Measurements from ENCODE around the gene IPMK.
"Not testable (repeated sequence)": the region's sequence is repeated elsewhere in the genome, so short reads cannot be mapped to it uniquely, and the experiment has no call there.

Gene IPMK

GRCh38 chr10:58171146-58171545, 96.5 kb downstream of the IPMK start:
- H3K27me3 ChIP-seq (replicated peaks; ENCODE audit: control insufficient read depth, insufficient read depth, low read length, poor library complexity, severe bottlenecking), result no peaks in the 10 kb centered on the region

GRCh38 chr10:58164517-58164916, 103.2 kb downstream of the IPMK start:
- no peak for DNase-seq
- H3K4me3 ChIP-seq (ENCODE audit: insufficient read depth, low read depth, low read length, poor library complexity, severe bottlenecking), result no peak overlapping the region
- H3K27ac ChIP-seq (ENCODE audit: insufficient read depth, low read length, poor library complexity, severe bottlenecking), result no peak overlapping the region
- no peaks in the 10 kb centered on the region for H3K4me1 ChIP-seq (ENCODE audit: control insufficient read depth, insufficient read depth, low read length, poor library complexity, severe bottlenecking)
- no peaks in the 10 kb centered on the region for H3K9me3 ChIP-seq (ENCODE audit: control insufficient read depth, low read length)
- H3K27me3 ChIP-seq (replicated peaks; ENCODE audit: control insufficient read depth, insufficient read depth, low read length, poor library complexity, severe bottlenecking), result no peaks in the 10 kb centered on the region
- no peaks in the 10 kb centered on the region for H3K36me3 ChIP-seq (ENCODE audit: control insufficient read depth, insufficient read depth, low read length)

More at GRCh38 chr10:58171146-58171545, 96.5 kb downstream of the IPMK start:
- H3K4me3 ChIP-seq (ENCODE audit: insufficient read depth, low read depth, low read length, poor library complexity, severe bottlenecking), result no peak overlapping the region
- no peak overlapping the region for H3K27ac ChIP-seq (ENCODE audit: insufficient read depth, low read length, poor library complexity, severe bottlenecking)
- H3K36me3 ChIP-seq (ENCODE audit: control insufficient read depth, insufficient read depth, low read length), result no peaks in the 10 kb centered on the region
- no peaks in the 10 kb centered on the region for H3K4me1 ChIP-seq (ENCODE audit: control insufficient read depth, insufficient read depth, low read length, poor library complexity, severe bottlenecking)
- DNase-seq, result no peak
- H3K9me3 ChIP-seq (ENCODE audit: control insufficient read depth, low read length), result no peaks in the 10 kb centered on the region

GRCh38 chr10:58158806-58159205, 108.9 kb downstream of the IPMK start:
- no peaks in the 10 kb centered on the region for H3K36me3 ChIP-seq (ENCODE audit: control insufficient read depth, insufficient read depth, low read length)
- H3K4me1 ChIP-seq (ENCODE audit: control insufficient read depth, insufficient read depth, low read length, poor library complexity, severe bottlenecking), result no peaks in the 10 kb centered on the region
- no peak for DNase-seq
- H3K9me3 ChIP-seq (ENCODE audit: control insufficient read depth, low read length), result no peaks in the 10 kb centered on the region
- H3K27ac ChIP-seq (ENCODE audit: insufficient read depth, low read length, poor library complexity, severe bottlenecking), result no peak overlapping the region
- H3K27me3 ChIP-seq (replicated peaks; ENCODE audit: control insufficient read depth, insufficient read depth, low read length, poor library complexity, severe bottlenecking), result no peaks in the 10 kb centered on the region
- H3K4me3 ChIP-seq (ENCODE audit: insufficient read depth, low read depth, low read length, poor library complexity, severe bottlenecking), result no peak overlapping the region

GRCh38 chr10:58157076-58157766, 110.5 kb downstream of the IPMK start:
- Histone ChIP-seq H3K36me3 (ENCODE audit: control insufficient read depth, insufficient read depth, low read length) (no peaks in the 10 kb centered on the region), H3K4me3 (ENCODE audit: insufficient read depth, low read depth, low read length, poor library complexity, severe bottlenecking) (no peak overlapping the region), H3K27ac (ENCODE audit: insufficient read depth, low read length, poor library complexity, severe bottlenecking) (no peak overlapping the region), H3K27me3 (replicated peaks; ENCODE audit: control insufficient read depth, insufficient read depth, low read length, poor library complexity, severe bottlenecking) (no peaks in the 10 kb centered on the region), H3K9me3 (ENCODE audit: control insufficient read depth, low read length) (no peaks in the 10 kb centered on the region), H3K4me1 (ENCODE audit: control insufficient read depth, insufficient read depth, low read length, poor library complexity, severe bottlenecking) (no peaks in the 10 kb centered on the region)
- no peak for DNase-seq

GRCh38 chr10:58155941-58156340, 111.8 kb downstream of the IPMK start:
- not testable (repeated sequence) for H3K9me3 ChIP-seq (ENCODE audit: control insufficient read depth, low read length); H3K27me3 ChIP-seq (replicated peaks; ENCODE audit: control insufficient read depth, insufficient read depth, low read length, poor library complexity, severe bottlenecking); H3K27ac ChIP-seq (ENCODE audit: insufficient read depth, low read length, poor library complexity, severe bottlenecking); H3K4me1 ChIP-seq (ENCODE audit: control insufficient read depth, insufficient read depth, low read length, poor library complexity, severe bottlenecking); DNase-seq; H3K36me3 ChIP-seq (ENCODE audit: control insufficient read depth, insufficient read depth, low read length); H3K4me3 ChIP-seq (ENCODE audit: insufficient read depth, low read depth, low read length, poor library complexity, severe bottlenecking)

GRCh38 chr10:58153751-58154150, 113.9 kb downstream of the IPMK start:
- DNase-seq, result no peak
- no peaks in the 10 kb centered on the region for H3K36me3 ChIP-seq (ENCODE audit: control insufficient read depth, insufficient read depth, low read length)

GRCh38 chr10:58152673-58153263, 114.9 kb downstream of the IPMK start:
- Histone ChIP-seq H3K27ac (ENCODE audit: insufficient read depth, low read length, poor library complexity, severe bottlenecking) (no peak overlapping the region), H3K4me1 (ENCODE audit: control insufficient read depth, insufficient read depth, low read length, poor library complexity, severe bottlenecking) (no peaks in the 10 kb centered on the region), H3K36me3 (ENCODE audit: control insufficient read depth, insufficient read depth, low read length) (no peaks in the 10 kb centered on the region), H3K9me3 (ENCODE audit: control insufficient read depth, low read length) (no peaks in the 10 kb centered on the region), H3K4me3 (ENCODE audit: insufficient read depth, low read depth, low read length, poor library complexity, severe bottlenecking) (no peak overlapping the region), H3K27me3 (replicated peaks; ENCODE audit: control insufficient read depth, insufficient read depth, low read length, poor library complexity, severe bottlenecking) (no peaks in the 10 kb centered on the region)
- DNase-seq, result peak in 1 of 3 donors; percentile 2

More at GRCh38 chr10:58153751-58154150, 113.9 kb downstream of the IPMK start:
- Histone ChIP-seq H3K9me3 (ENCODE audit: control insufficient read depth, low read length) (no peaks in the 10 kb centered on the region), H3K4me3 (ENCODE audit: insufficient read depth, low read depth, low read length, poor library complexity, severe bottlenecking) (no peak overlapping the region), H3K4me1 (ENCODE audit: control insufficient read depth, insufficient read depth, low read length, poor library complexity, severe bottlenecking) (no peaks in the 10 kb centered on the region), H3K27ac (ENCODE audit: insufficient read depth, low read length, poor library complexity, severe bottlenecking) (no peak overlapping the region), H3K27me3 (replicated peaks; ENCODE audit: control insufficient read depth, insufficient read depth, low read length, poor library complexity, severe bottlenecking) (no peaks in the 10 kb centered on the region)

GRCh38 chr10:58150290-58150689, 117.4 kb downstream of the IPMK start:
- H3K36me3 ChIP-seq (ENCODE audit: control insufficient read depth, insufficient read depth, low read length), result no peaks in the 10 kb centered on the region
- no peak for DNase-seq
- no peak overlapping the region for H3K27ac ChIP-seq (ENCODE audit: insufficient read depth, low read length, poor library complexity, severe bottlenecking)
- H3K9me3 ChIP-seq (ENCODE audit: control insufficient read depth, low read length), result no peaks in the 10 kb centered on the region
- no peaks in the 10 kb centered on the region for H3K4me1 ChIP-seq (ENCODE audit: control insufficient read depth, insufficient read depth, low read length, poor library complexity, severe bottlenecking)
- H3K4me3 ChIP-seq (ENCODE audit: insufficient read depth, low read depth, low read length, poor library complexity, severe bottlenecking), result no peak overlapping the region
- no peaks in the 10 kb centered on the region for H3K27me3 ChIP-seq (replicated peaks; ENCODE audit: control insufficient read depth, insufficient read depth, low read length, poor library complexity, severe bottlenecking)

- Histone ChIP-seq H3K4me3 (ENCODE audit: insufficient read depth, low read depth, low read length, poor library complexity, severe bottlenecking) (no peak overlapping the region), H3K27ac (ENCODE audit: insufficient read depth, low read length, poor library complexity, severe bottlenecking) (no peak overlapping the region), H3K36me3 (ENCODE audit: control insufficient read depth, insufficient read depth, low read length) (no peaks in the 10 kb centered on the region), H3K27me3 (replicated peaks; ENCODE audit: control insufficient read depth, insufficient read depth, low read length, poor library complexity, severe bottlenecking) (no peaks in the 10 kb centered on the region), H3K9me3 (ENCODE audit: control insufficient read depth, low read length) (no peaks in the 10 kb centered on the region), H3K4me1 (ENCODE audit: control insufficient read depth, insufficient read depth, low read length, poor library complexity, severe bottlenecking) (no peaks in the 10 kb centered on the region)
- DNase-seq, result no peak
Observed at GRCh38 chr10:58143944-58144343, 123.8 kb downstream of the IPMK start.

All from effector memory CD4-positive, alpha-beta T cell (primary cell).